ENCODE results near the gene NECTIN3.

- TF ChIP-seq EZH2 (IDR thresholded peaks at IDR 0.05) = no peak
- no peak for TF ChIP-seq POLR2AphosphoS5 (IDR thresholded peaks at IDR 0.05; ENCODE audit: borderline replicate concordance, low read depth, low read length)
Measured at GRCh38 chr3:111200027-111200426, 128.4 kb downstream of the NECTIN3 start.
